ENCODE measurements around the gene DPT.

Gene DPT

DNA sequence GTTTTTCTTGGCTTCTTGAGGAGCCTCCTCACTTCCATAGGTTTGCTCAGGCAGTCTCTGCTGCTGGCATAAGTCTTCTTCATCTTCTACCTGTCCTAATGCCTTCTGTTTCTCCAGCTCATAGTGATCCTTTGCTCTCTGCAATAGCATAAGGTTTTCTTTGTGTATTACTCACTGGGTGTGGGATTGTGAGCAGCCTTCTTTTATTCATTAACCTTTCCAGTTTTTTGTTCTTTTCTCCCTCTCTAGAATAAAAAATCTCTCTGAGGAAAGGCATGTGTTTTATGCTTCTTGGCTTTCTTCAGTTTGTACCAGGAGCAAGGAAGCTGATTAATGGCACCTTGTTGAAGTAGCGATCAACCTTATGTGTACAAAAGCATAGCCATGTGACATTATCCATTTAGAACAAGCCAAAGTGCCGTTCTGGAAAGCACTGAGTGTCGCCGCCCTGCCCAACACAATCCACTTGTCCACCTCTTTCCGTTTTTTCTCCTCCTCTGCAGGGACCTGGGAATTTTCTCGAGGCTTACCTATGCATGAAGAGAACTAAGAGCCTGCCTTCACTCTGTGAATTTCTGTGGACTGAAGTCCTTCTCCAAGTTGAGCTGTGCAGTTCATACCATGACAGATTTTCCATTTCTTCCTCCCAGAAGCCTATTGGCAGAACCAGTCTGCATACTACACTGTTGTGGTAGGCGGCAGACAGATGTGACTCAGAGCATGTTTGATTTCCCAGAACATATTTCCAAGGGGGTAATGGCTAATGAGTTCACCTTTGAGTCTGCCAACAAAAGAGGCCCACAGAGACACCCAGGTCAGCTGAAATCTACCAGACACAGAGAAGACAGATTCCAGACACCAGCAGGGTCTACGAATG is 39.0 kb downstream of the DPT start:
- no peak overlapping the region for H3K4me3 ChIP-seq (ENCODE audit: control insufficient read depth, low read depth, low read length)
- DNase-seq (ENCODE audit: low read depth): no peak
- TF ChIP-seq, protein P1, sequence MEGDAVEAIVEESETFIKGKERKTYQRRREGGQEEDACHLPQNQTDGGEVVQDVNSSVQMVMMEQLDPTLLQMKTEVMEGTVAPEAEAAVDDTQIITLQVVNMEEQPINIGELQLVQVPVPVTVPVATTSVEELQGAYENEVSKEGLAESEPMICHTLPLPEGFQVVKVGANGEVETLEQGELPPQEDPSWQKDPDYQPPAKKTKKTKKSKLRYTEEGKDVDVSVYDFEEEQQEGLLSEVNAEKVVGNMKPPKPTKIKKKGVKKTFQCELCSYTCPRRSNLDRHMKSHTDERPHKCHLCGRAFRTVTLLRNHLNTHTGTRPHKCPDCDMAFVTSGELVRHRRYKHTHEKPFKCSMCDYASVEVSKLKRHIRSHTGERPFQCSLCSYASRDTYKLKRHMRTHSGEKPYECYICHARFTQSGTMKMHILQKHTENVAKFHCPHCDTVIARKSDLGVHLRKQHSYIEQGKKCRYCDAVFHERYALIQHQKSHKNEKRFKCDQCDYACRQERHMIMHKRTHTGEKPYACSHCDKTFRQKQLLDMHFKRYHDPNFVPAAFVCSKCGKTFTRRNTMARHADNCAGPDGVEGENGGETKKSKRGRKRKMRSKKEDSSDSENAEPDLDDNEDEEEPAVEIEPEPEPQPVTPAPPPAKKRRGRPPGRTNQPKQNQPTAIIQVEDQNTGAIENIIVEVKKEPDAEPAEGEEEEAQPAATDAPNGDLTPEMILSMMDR (IDR thresholded peaks at IDR 0.05; ENCODE audit: control insufficient read depth, insufficient read depth, low read depth, low read length, missing control alignments): no peak

DNA sequence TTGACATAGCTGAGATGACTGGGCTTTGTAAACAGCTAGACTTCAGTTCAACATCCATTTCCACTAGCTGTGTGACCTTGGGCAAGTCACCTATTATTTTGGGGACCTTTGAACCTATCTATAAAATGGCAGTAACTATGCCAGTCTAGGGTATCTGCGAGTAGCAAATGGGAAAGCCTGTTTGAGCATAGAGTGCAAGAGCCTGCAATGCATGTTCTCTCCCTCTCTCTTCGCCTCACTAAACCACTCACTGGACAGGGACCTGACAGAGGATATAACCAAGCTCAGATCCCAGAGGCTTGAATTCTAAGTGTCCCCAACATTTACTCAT is 39.7 kb downstream of the DPT start:
- TF ChIP-seq, protein P1 (IDR thresholded peaks at IDR 0.05; ENCODE audit: control insufficient read depth, insufficient read depth, low read depth, low read length, missing control alignments): no peak
- no peak overlapping the region for H3K4me3 ChIP-seq (ENCODE audit: control insufficient read depth, low read depth, low read length)
- no peak for DNase-seq (ENCODE audit: low read depth)

DNA sequence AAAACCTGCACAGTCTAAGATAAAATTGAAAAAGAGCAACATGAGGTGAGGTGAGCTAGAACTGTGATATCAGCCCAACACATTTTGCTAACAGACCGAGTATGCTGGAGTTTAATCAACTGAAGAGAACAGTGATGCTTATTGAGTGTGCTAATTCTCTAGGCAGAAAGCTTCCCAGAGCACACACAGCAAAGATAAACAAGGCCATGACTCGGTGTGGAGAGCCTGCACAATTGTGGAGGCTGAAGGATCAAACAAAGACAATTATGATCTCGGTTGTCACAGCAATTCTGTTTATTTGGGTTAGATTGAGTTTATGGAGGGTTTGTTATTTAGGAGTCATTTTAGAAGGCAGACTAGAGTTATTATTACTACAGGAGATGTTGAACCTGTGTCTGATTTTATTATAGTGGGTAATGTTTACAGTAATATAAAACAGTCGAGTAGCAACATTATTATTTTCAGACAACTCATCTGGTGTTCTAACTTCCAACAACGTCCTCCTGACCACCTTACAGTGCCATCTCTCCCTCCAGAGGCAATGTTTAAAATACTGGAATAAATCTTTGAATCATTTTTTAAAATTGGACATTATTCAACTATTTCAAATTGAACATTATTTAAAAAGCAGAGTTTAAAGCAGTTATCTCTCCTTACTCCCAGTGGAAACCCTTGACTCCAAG is 40.2 kb downstream of the DPT start:
- TF ChIP-seq, protein P1 (IDR thresholded peaks at IDR 0.05; ENCODE audit: control insufficient read depth, insufficient read depth, low read depth, low read length, missing control alignments): no peak
- no peak overlapping the region for H3K4me3 ChIP-seq (ENCODE audit: control insufficient read depth, low read depth, low read length)
- no peak for DNase-seq (ENCODE audit: low read depth)

DNA sequence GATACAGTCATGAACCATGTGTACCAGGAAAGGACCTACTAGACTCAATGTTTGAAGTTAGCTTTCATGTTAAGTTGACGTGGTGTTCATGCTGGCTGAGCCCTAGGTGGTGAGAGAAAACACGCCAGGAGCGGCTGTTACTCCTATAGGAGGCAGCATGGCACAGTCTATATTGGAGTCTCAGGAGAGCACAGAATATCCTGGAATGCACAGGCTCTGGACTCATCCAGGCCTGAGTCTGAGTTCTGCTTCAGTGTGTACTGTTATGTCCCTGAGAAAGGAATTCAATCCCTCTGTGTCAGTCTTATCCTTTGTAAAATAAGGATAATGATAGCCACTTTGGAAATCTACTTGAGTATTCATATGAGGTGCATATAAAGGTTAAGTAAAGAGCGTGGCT is 41.2 kb downstream of the DPT start:
- DNase-seq (ENCODE audit: low read depth): no peak
- TF ChIP-seq, protein P1 (IDR thresholded peaks at IDR 0.05; ENCODE audit: control insufficient read depth, insufficient read depth, low read depth, low read length, missing control alignments): peak; percentile 1
- H3K4me3 ChIP-seq (ENCODE audit: control insufficient read depth, low read depth, low read length): no peak overlapping the region

DNA sequence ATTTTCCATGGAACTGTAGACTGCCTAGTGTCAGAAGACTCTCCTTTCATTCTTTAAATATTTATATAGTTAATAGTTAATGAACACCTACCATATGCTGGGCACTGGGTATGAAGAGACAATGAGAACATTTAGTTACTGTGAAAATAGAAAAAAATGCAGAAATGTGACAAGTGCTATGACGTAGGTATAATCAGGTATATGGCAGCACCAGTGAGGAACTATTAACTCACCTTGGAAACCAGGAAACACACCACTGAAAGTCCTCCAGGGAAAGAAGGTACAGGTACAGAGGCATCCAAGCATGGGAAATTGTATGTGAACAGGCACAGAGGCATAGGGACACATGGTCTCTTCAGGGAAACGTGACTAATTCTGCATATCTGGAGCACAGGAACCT is 42.3 kb downstream of the DPT start:
- TF ChIP-seq, protein P1 (IDR thresholded peaks at IDR 0.05; ENCODE audit: control insufficient read depth, insufficient read depth, low read depth, low read length, missing control alignments): no peak
- DNase-seq (ENCODE audit: low read depth): no peak

DNA sequence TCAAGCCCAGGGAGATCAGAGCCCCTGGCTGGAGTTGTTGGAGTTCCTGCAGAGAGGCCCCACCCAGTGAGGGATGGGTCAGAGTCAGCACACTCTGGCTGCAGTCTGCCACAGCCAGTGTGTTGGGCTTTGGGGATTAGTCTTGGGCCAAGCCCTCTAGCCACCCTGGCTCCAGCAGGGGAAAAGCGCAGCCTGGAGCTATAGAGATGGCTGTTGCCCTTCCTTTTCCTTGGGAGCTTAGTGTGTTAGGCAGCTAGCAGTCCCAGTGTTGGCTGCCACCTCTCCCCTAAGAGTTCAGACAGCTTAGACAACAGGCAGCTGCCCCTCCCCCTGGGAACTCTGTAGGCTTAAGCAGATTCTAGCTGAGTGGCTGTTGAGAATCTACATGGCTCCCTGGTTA is 45.1 kb downstream of the DPT start:
- TF ChIP-seq, protein P1 (IDR thresholded peaks at IDR 0.05; ENCODE audit: control insufficient read depth, insufficient read depth, low read depth, low read length, missing control alignments): no peak

More for the DNA sequence above, 42.3 kb downstream of the DPT start:
- H3K4me3 ChIP-seq (ENCODE audit: control insufficient read depth, low read depth, low read length): no peak overlapping the region

More for the DNA sequence above, 45.1 kb downstream of the DPT start:
- no peak overlapping the region for H3K4me3 ChIP-seq (ENCODE audit: control insufficient read depth, low read depth, low read length)
- no peak for DNase-seq (ENCODE audit: low read depth)
